GM10266 (cell line): ENCODE data around the gene SLC4A8.

Experiments
- DNase-seq: peaks from one replicate; pipeline ENCODE4 v3.0.0; 2012; ENCODE audit errors: extremely low spot score
- CTCF ChIP-seq: IDR thresholded peaks from 2 replicates; pipeline ENCODE4 v1.5.1; 2012; ENCODE audit warnings: mild to moderate bottlenecking, low read depth; ENCODE audit not compliant: control insufficient read depth, insufficient read depth; ENCODE audit errors: missing control alignments

The SLC4A8 gene

GRCh38 chr12:51517316-51517715, 92.7 kb downstream of the SLC4A8 start:
- DNase-seq = no peak
- no peak for TF ChIP-seq CTCF

GRCh38 chr12:51517800-51518199, 93.2 kb downstream of the SLC4A8 start:
- no peak for DNase-seq
- no peak for TF ChIP-seq CTCF

- DNase-seq = peak; percentile 35
- no peak for TF ChIP-seq CTCF
These were observed 95.1 kb downstream of the SLC4A8 start for GRCh38 chr12:51519755-51520154.

GRCh38 chr12:51520576-51521325, 96.1 kb downstream of the SLC4A8 start:
- no peak for TF ChIP-seq CTCF
- DNase-seq = no peak

- DNase-seq = no peak
- no peak for TF ChIP-seq CTCF
These were observed 97.1 kb downstream of the SLC4A8 start for GRCh38 chr12:51521554-51522276.

- no peak for TF ChIP-seq CTCF
- no peak for DNase-seq
These were observed 98.1 kb downstream of the SLC4A8 start for GRCh38 chr12:51522696-51523095.

- TF ChIP-seq CTCF = no peak
- DNase-seq = no peak
These were observed 99.8 kb downstream of the SLC4A8 start for GRCh38 chr12:51524386-51524901.
